Head of caudate nucleus (tissue), 42 donors: ENCODE data around the gene XPNPEP3.
"Not testable (repeated sequence)": the region's sequence is repeated elsewhere in the genome, so short reads cannot be mapped to it uniquely, and the experiment has no call there.

Experiments used
- DNase-seq, 42 donors: peaks; one replicate each; pipeline versions ENCODE4 v3.0.0 to v3.0.0-alpha.2; 2020 to 2021; ENCODE audit warnings: mixed read lengths in 7 of 42
- intact Hi-C: fragments of 100-400 bp; cut with DNase I; formaldehyde crosslinking; loops from one replicate; pipeline ENCODE4 v1.15.0; 2022

The XPNPEP3 gene

GRCh38 chr22:40856513-40857308 lies at the start of gene XPNPEP3, which contains the start of gene ST13:
TSS of gene XPNPEP3 (plus strand) at chr22:40857148. CDS start at chr22:40857182, 34 bp downstream.
TSS of gene ST13 (minus strand) at chr22:40856639. CDS start at chr22:40856540, 99 bp downstream.
- intact Hi-C loops: loop anchor here (2.0 kb wide), 1 partner anchor 38 kb away; the partner anchor contains the start of gene SLC25A17

GRCh38 chr22:40808018-40808841 lies 48.7 kb upstream of the XPNPEP3 start:
- no peak for DNase-seq
- intact Hi-C loops: no loop called here

More at GRCh38 chr22:40856513-40857308, at the start of gene XPNPEP3, which contains the start of gene ST13:
- peak; percentile 92 to 98 (median 96) for DNase-seq

- no peak for DNase-seq
- intact Hi-C loops: no loop called here
Observed at GRCh38 chr22:40813912-40814315, 43.0 kb upstream of the XPNPEP3 start.

DNA sequence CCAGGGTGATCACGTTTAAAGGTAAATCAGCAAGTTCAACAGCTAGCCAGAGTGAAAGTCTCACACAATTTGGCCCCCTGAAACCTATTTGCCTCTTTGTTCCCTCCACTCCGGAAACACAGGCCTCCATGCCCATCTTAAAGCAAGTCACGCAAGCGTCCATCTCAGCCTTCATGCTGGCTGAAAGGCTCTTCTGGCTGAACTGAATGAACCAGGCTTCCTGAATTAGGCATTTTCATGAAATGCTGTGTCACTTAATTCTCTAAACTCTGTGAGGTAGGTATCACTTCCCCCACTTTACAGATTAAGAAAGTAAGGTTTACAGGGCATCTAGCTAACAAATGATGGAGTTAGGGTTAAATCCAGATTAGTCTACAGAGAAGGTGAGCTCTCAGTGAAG lies 39.2 kb upstream of the XPNPEP3 start:
- no peak for DNase-seq
- intact Hi-C loops: loop anchor here (2.0 kb wide), 1 partner anchor 39 kb away; the partner anchor contains the start of genes ST13 and XPNPEP3

DNA sequence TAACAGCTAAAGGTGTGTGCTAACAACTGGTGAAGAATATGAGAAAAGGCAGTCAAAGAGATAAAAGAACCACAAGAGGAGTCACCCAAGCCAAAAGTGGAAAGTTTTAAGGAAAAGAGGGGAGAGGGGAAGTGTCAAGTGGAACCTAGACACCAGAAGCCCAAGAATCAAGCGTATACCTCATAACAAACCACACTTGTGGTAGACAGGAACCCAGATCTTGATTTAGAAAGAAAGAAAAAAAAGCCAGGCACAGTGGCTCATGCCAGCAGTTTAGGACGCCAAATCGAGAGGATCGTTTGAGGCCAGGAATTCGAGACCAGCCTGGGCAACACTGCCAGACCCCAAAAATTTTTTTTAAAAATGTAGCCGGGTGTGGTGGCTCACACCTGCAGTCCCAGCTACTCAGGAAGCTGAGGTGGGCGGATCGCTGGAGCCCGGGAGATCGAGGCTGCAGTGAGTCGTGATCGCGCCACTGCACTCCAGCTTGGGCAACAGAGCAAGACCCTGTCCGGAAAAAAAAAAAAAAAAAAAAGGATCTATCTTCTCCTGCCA lies 38.7 kb upstream of the XPNPEP3 start:
- intact Hi-C loops: loop anchor here (2.0 kb wide), 1 partner anchor 39 kb away; the partner anchor contains the start of genes ST13 and XPNPEP3
- DNase-seq: peak in 1 of 42 donors; percentile 1

DNA sequence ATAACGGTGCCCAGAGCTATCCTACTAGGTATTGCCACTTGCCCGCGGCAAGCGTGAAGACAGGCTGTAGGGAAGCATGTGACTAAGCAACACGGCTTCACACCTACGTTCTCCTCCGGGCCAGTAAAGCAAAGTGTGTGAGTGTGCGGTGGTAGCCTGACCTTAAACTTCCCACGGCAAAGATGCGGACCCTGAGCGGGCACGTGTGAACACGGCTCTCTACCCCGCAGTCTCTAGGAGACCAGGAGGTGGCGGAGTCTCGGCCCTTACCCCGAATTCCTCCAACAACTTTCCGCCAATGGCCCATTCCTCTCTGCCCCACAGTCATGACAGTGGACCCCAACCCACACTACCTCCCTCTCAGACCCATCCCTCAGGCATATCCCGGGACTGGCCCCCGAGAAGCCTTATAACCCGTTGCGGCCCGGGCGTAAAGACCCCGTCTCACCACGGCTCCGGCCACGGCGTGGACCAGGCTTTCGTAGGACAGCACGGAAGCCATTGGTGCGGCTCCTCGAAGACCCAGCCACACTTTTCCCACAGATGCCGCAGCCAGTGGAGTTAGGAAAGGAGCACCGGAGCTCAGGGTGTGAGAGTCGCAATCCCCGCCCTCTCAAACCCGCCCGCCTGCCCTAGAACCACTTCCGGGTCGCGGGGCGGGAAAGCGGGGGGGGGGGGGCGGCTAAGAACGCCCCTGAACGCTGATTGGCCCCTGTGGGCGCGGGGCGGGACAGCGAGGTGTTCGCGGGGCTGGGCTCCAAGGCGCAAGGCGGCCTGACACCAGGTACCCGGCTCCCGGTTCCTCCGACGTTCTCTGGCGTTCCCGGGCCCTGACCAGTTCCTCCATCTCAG lies 38.0 kb upstream of the XPNPEP3 start, which contains the start of gene SLC25A17:
SLC25A17 (minus strand) TSS at position 600 of the 852 bp plus-strand sequence; CDS start at position 502, 98 bp downstream.
- peak; percentile 79 to 96 (median 92) for DNase-seq
- intact Hi-C loops: loop anchor here (2.0 kb wide), 1 partner anchor 38 kb away; the partner anchor contains the start of genes ST13 and XPNPEP3

GRCh38 chr22:40819599-40820140 lies 37.3 kb upstream of the XPNPEP3 start:
- no peak for DNase-seq
- intact Hi-C loops: loop anchor here (2.0 kb wide), 1 partner anchor 37 kb away; the partner anchor contains the start of genes ST13 and XPNPEP3

DNA sequence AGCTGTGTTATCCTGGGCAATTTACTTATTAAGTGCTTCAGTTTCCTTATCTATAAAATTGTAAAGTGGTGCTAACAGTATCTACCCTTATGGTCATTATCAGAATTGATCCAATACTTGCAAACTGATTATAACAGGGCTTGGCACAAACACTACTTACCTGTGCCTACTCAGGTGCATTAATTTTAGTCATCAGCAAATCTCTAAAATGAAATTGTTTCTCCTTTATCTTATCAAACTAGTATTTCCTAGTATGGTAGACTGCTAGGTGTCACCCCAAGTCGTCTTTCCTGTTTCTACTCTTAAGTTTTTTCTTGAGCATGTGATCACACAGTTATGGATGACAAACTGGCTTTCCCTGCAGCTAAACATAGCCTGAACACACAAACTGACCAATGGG lies 33.5 kb upstream of the XPNPEP3 start:
- intact Hi-C loops: no loop called here

DNA sequence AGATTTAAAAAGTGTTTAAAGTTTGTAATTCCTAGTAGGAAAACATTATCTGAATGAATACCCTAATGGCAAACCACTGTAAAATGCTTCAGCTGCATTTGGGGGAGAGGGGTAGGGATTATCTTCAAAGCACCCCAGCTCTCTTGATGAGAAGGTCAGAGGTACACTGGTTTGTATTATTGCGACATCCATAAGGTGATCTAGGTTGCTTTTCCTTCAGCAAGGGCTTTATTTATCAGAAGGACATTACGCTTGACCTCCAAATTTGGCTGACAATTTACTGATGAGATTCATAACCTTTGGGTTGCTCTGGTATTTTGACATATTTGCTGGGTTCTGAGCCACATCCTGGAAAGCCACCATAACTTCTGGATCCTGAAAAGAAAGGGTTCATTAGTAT lies 30.7 kb upstream of the XPNPEP3 start:
- DNase-seq, intact Hi-C loops: not testable (repeated sequence)

More for the DNA sequence above, 33.5 kb upstream of the XPNPEP3 start:
- no peak for DNase-seq

- intact Hi-C loops: no loop called here
- no peak for DNase-seq
Observed at GRCh38 chr22:40826984-40827741, 29.8 kb upstream of the XPNPEP3 start.

GRCh38 chr22:40829131-40829530 lies 27.8 kb upstream of the XPNPEP3 start:
- intact Hi-C loops: no loop called here
- DNase-seq: no peak

DNA sequence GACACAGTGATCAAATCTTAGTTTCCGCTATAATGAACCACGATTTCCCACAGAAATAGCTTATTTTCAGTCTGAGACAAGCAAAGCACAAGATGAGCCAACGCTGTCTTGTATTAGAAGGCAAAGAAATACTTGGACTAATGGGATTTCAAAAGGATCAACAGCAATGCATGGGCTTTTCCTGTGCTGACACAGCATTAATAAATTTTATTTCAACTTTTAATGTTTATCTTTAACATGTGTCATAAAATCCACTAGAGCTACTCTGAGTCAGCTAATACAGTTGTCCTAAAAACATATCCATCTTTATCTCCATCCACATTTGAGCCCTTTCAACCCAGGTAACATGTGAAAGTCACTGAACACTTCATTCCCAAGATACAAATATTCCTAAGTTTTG lies 22.3 kb upstream of the XPNPEP3 start:
- intact Hi-C loops: no loop called here
- DNase-seq: no peak

GRCh38 chr22:40838486-40838885 lies 18.5 kb upstream of the XPNPEP3 start:
- no peak for DNase-seq
- intact Hi-C loops: no loop called here

DNA sequence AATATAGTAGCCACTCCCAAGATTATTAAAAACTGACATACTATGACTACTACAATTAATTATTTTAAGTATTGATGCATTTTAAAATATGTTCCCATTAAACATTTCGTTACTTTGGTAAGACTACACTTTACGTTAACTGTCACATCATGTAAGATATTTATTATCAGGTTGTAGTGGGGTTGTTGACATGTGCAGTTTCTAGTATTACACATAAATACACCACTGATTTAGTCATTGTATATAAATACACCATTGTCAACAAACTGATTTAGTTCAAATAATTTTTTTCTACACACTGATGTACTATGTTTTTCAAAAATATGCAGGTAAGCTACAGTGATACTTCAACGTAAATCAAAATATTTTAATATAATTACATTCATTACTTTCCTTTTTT lies 12.0 kb upstream of the XPNPEP3 start:
- DNase-seq: no peak
- intact Hi-C loops: no loop called here

GRCh38 chr22:40845816-40846215 lies 11.1 kb upstream of the XPNPEP3 start:
- intact Hi-C loops, DNase-seq: not testable (repeated sequence)

- intact Hi-C loops: no loop called here
- no peak for DNase-seq
Observed at GRCh38 chr22:40853333-40853732, 3.6 kb upstream of the XPNPEP3 start.

DNA sequence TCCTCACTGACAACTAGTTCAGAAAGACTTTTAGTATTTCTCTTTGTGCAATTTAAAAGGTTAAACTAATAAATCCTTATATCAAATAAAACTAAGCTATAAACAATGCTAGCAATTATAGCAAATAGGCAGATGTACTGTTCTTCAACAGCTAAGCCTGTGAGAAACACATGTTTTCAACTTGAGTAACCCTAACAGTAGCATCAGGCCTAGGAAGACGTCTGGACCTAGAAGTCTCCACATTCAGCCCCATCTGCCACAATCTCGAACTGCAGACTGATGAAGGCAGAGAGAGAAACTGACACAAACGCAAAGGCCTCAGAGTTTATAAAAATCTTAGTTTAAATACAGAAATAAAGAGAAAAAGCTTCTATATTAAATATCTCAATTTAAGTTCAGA lies 3.0 kb upstream of the XPNPEP3 start:
- intact Hi-C loops: no loop called here
- DNase-seq: no peak
